Measurements from ENCODE around the gene USP53. TPM values are rescaled to one million over a fixed set of nuclear protein-coding genes. Genes with fewer than 3 reads are reported as not detected.
"Not testable (repeated sequence)": the region's sequence is repeated elsewhere in the genome, so short reads cannot be mapped to it uniquely, and the experiment has no call there.

USP53 gene
- total and polyA plus RNA-seq, 2 experiments from 2014 or later = 17.1 to 27.7 TPM

GRCh38 chr4:119244832-119245231 lies 32.3 kb downstream of the USP53 start (continued):
- TF ChIP-seq ZNF114 (CRISPR knock-in tag; IDR thresholded peaks at IDR 0.05) = no peak
- TF ChIP-seq JUNB (IDR thresholded peaks at IDR 0.05; ENCODE audit: unreplicated experiment) = no peak
- no peak for TF ChIP-seq EZH2phosphoT487 (IDR thresholded peaks at IDR 0.05; ENCODE audit: unreplicated experiment)
- TF ChIP-seq NANOG (IDR thresholded peaks at IDR 0.05; ENCODE audit: borderline replicate concordance) = no peak
- no peak for TF ChIP-seq POLR2AphosphoS5 (IDR thresholded peaks at IDR 0.05; ENCODE audit: low read depth)
- no peak for TF ChIP-seq ZNF331 (CRISPR knock-in tag; IDR thresholded peaks at IDR 0.05; ENCODE audit: low read depth)
- TF ChIP-seq CREB1 (CRISPR knock-in tag; IDR thresholded peaks at IDR 0.05; ENCODE audit: low read depth) = no peak
- no peak for TF ChIP-seq REST (IDR thresholded peaks at IDR 0.05; ENCODE audit: unreplicated experiment)

GRCh38 chr4:119246177-119246733 lies 33.7 kb downstream of the USP53 start:
- no peak overlapping the region for H2AFZ ChIP-seq
- no peaks in the 10 kb centered on the region for H3K79me2 ChIP-seq (replicated peaks; ENCODE audit: insufficient read depth)
- no peak for ATAC-seq
- Mint-ChIP-seq H3K4me3 (no peak overlapping the region), H3K27me3 (ENCODE audit: insufficient read depth, low read depth, poor library complexity) (no peaks in the 10 kb centered on the region), H3K36me3 (ENCODE audit: low read depth) (peaks cover 18% of the 10 kb centered on the region), H3K4me1 (peaks cover 24% of the 10 kb centered on the region), H3K9me3 (no peaks in the 10 kb centered on the region; the same call in 2 of the 3 replicates), H3K27ac (peak overlapping the region; percentile 68; the same call in 1 of the 2 replicates)
- DNase-seq (ENCODE audit: low spot score) = no peak
- no peak overlapping the region for H3K4me2 ChIP-seq
- no peaks in the 10 kb centered on the region for H4K20me1 ChIP-seq (replicated peaks; ENCODE audit: insufficient read depth)
- H3K27ac ChIP-seq (ENCODE audit: low read depth) = peak overlapping the region; percentile 1; the same call in 1 of the 2 replicates
- H3K27me3 ChIP-seq (ENCODE audit: insufficient read depth) = no peaks in the 10 kb centered on the region
- H3K4me3 ChIP-seq = no peak overlapping the region
- no peaks in the 10 kb centered on the region for H3K9me2 ChIP-seq (ENCODE audit: insufficient read depth)
- TF ChIP-seq CREB1 (CRISPR knock-in tag; IDR thresholded peaks at IDR 0.05; ENCODE audit: low read depth) = no peak
- TF ChIP-seq CTCF (conservative IDR thresholded peaks at IDR 0.05; ENCODE audit: low read depth in 2 of 2) = no peak
- no peak for TF ChIP-seq JUNB (IDR thresholded peaks at IDR 0.05; ENCODE audit: unreplicated experiment)
- H3F3A ChIP-seq (replicated peaks; ENCODE audit: low read depth) = no peaks in the 10 kb centered on the region
- peaks cover 18% of the 10 kb centered on the region for H3K4me1 ChIP-seq (ENCODE audit: insufficient read depth)
- H3K36me3 ChIP-seq (ENCODE audit: insufficient read depth) = no peaks in the 10 kb centered on the region; the same call in 1 of the 2 replicates

GRCh38 chr4:119251037-119251436 lies 38.5 kb downstream of the USP53 start:
- H3K79me2 ChIP-seq (replicated peaks; ENCODE audit: insufficient read depth); H3K27me3 ChIP-seq (ENCODE audit: insufficient read depth); H3K4me1 ChIP-seq (ENCODE audit: insufficient read depth); H4K20me1 ChIP-seq (replicated peaks; ENCODE audit: insufficient read depth); H3F3A ChIP-seq (replicated peaks; ENCODE audit: low read depth); ATAC-seq; H2AFZ ChIP-seq; H3K4me3 ChIP-seq; H3K9me2 ChIP-seq (ENCODE audit: insufficient read depth); H3K4me2 ChIP-seq; H3K27me3 Mint-ChIP-seq (ENCODE audit: insufficient read depth, low read depth, poor library complexity); H3K4me3 Mint-ChIP-seq; H3K9me3 Mint-ChIP-seq; H3K27ac ChIP-seq (ENCODE audit: low read depth); H3K27ac Mint-ChIP-seq; DNase-seq (ENCODE audit: low spot score); H3K36me3 ChIP-seq (ENCODE audit: insufficient read depth): not testable (repeated sequence)
- H3K4me1 Mint-ChIP-seq = peaks cover 15% of the 10 kb centered on the region
- H3K36me3 Mint-ChIP-seq (ENCODE audit: low read depth) = peaks cover 53% of the 10 kb centered on the region

Data from GM23338 (cell line).